ENCODE data around the gene GNRH2.
A peak's percentile ranks its signal among the peaks of the same experiment; 100 is the strongest.
"Not testable (repeated sequence)": the region's sequence is repeated elsewhere in the genome, so short reads cannot be mapped to it uniquely, and the experiment has no call there.

The GNRH2 gene

GRCh38 chr20:3067139-3068014 lies 24.0 kb downstream of the GNRH2 start:
- peaks cover 18% of the 10 kb centered on the region for H3K27me3 ChIP-seq (ENCODE audit: control insufficient read depth, insufficient read depth, low read length)
- H3K27ac ChIP-seq (ENCODE audit: low read depth, low read length): no peak overlapping the region
- no peak overlapping the region for H3K4me3 ChIP-seq (ENCODE audit: low read depth, low read length)
- peaks cover 1% of the 10 kb centered on the region; the same call in 1 of the 2 replicates for H3K4me1 ChIP-seq (ENCODE audit: control insufficient read depth, insufficient read depth, low read length)
- no peaks in the 10 kb centered on the region for H3K9me3 ChIP-seq (ENCODE audit: control insufficient read depth, insufficient read depth, low read depth, low read length)
- H3K36me3 ChIP-seq (ENCODE audit: control insufficient read depth, insufficient read depth, low read length): no peaks in the 10 kb centered on the region
- no peak overlapping the region for H3K9ac ChIP-seq (ENCODE audit: low read length)

GRCh38 chr20:3068075-3068474 lies 24.7 kb downstream of the GNRH2 start:
- H3K36me3 ChIP-seq (ENCODE audit: control insufficient read depth, insufficient read depth, low read length): no peaks in the 10 kb centered on the region
- H3K4me3 ChIP-seq (ENCODE audit: low read depth, low read length): no peak overlapping the region
- no peak overlapping the region for H3K27ac ChIP-seq (ENCODE audit: low read depth, low read length)
- no peaks in the 10 kb centered on the region for H3K9me3 ChIP-seq (ENCODE audit: control insufficient read depth, insufficient read depth, low read depth, low read length)
- H3K4me1 ChIP-seq (ENCODE audit: control insufficient read depth, insufficient read depth, low read length): peaks cover 5% of the 10 kb centered on the region
- H3K27me3 ChIP-seq (ENCODE audit: control insufficient read depth, insufficient read depth, low read length): peaks cover 25% of the 10 kb centered on the region
- no peak overlapping the region for H3K9ac ChIP-seq (ENCODE audit: low read length)

- Histone ChIP-seq H3K27ac (ENCODE audit: low read depth, low read length) (no peak overlapping the region), H3K9ac (ENCODE audit: low read length) (no peak overlapping the region), H3K4me1 (ENCODE audit: control insufficient read depth, insufficient read depth, low read length) (peaks cover 5% of the 10 kb centered on the region), H3K4me3 (ENCODE audit: low read depth, low read length) (no peak overlapping the region), H3K9me3 (ENCODE audit: control insufficient read depth, insufficient read depth, low read depth, low read length) (no peaks in the 10 kb centered on the region; the same call in 1 of the 2 replicates), H3K36me3 (ENCODE audit: control insufficient read depth, insufficient read depth, low read length) (no peaks in the 10 kb centered on the region), H3K27me3 (ENCODE audit: control insufficient read depth, insufficient read depth, low read length) (peaks cover 28% of the 10 kb centered on the region)
These were observed 25.8 kb downstream of the GNRH2 start for GRCh38 chr20:3068986-3069900.

- Histone ChIP-seq H3K4me3 (ENCODE audit: low read depth, low read length) (no peak overlapping the region), H3K9me3 (ENCODE audit: control insufficient read depth, insufficient read depth, low read depth, low read length) (no peaks in the 10 kb centered on the region; the same call in 1 of the 2 replicates), H3K27me3 (ENCODE audit: control insufficient read depth, insufficient read depth, low read length) (peaks cover 28% of the 10 kb centered on the region), H3K36me3 (ENCODE audit: control insufficient read depth, insufficient read depth, low read length) (no peaks in the 10 kb centered on the region), H3K27ac (ENCODE audit: low read depth, low read length) (no peak overlapping the region), H3K9ac (ENCODE audit: low read length) (no peak overlapping the region), H3K4me1 (ENCODE audit: control insufficient read depth, insufficient read depth, low read length) (peaks cover 5% of the 10 kb centered on the region)
These were observed 27.3 kb downstream of the GNRH2 start for GRCh38 chr20:3070725-3071124.

- Histone ChIP-seq H3K36me3 (ENCODE audit: control insufficient read depth, insufficient read depth, low read length) (no peaks in the 10 kb centered on the region), H3K27ac (ENCODE audit: low read depth, low read length) (no peak overlapping the region), H3K9me3 (ENCODE audit: control insufficient read depth, insufficient read depth, low read depth, low read length) (no peaks in the 10 kb centered on the region; the same call in 1 of the 2 replicates), H3K4me3 (ENCODE audit: low read depth, low read length) (peak overlapping the region; percentile 43; the same call in 1 of the 2 replicates), H3K9ac (ENCODE audit: low read length) (no peak overlapping the region), H3K4me1 (ENCODE audit: control insufficient read depth, insufficient read depth, low read length) (peaks cover 5% of the 10 kb centered on the region), H3K27me3 (ENCODE audit: control insufficient read depth, insufficient read depth, low read length) (peaks cover 28% of the 10 kb centered on the region)
These were observed 27.8 kb downstream of the GNRH2 start for GRCh38 chr20:3071266-3071609.

GRCh38 chr20:3071610-3072529 lies 28.4 kb downstream of the GNRH2 start, which contains the start of gene OXT:
Gene OXT (plus strand): TSS chr20:3071620. CDS start chr20:3071656, 36 bp downstream.
- H3K4me3 ChIP-seq (ENCODE audit: low read depth, low read length): peak within 1 kb of the TSS; percentile 43
- no peak within 1 kb of the TSS for H3K27ac ChIP-seq (ENCODE audit: low read depth, low read length)
- H3K9ac ChIP-seq (ENCODE audit: low read length): no peak within 1 kb of the TSS
- H3K9me3 ChIP-seq (ENCODE audit: control insufficient read depth, insufficient read depth, low read depth, low read length): no peaks in the 10 kb centered on the region; the same call in 1 of the 2 replicates
- H3K27me3 ChIP-seq (ENCODE audit: control insufficient read depth, insufficient read depth, low read length): peaks cover 28% of the 10 kb centered on the region
- H3K4me1 ChIP-seq (ENCODE audit: control insufficient read depth, insufficient read depth, low read length): peaks cover 5% of the 10 kb centered on the region
- H3K36me3 ChIP-seq (ENCODE audit: control insufficient read depth, insufficient read depth, low read length): no peaks in the 10 kb centered on the region

GRCh38 chr20:3072530-3073250 lies 29.3 kb downstream of the GNRH2 start:
- H3K9ac ChIP-seq (ENCODE audit: low read length): no peak overlapping the region
- no peaks in the 10 kb centered on the region for H3K36me3 ChIP-seq (ENCODE audit: control insufficient read depth, insufficient read depth, low read length)
- H3K9me3 ChIP-seq (ENCODE audit: control insufficient read depth, insufficient read depth, low read depth, low read length): no peaks in the 10 kb centered on the region; the same call in 1 of the 2 replicates
- H3K4me1 ChIP-seq (ENCODE audit: control insufficient read depth, insufficient read depth, low read length): peaks cover 5% of the 10 kb centered on the region
- peak overlapping the region; percentile 43; the same call in 1 of the 2 replicates for H3K4me3 ChIP-seq (ENCODE audit: low read depth, low read length)
- H3K27me3 ChIP-seq (ENCODE audit: control insufficient read depth, insufficient read depth, low read length): peaks cover 28% of the 10 kb centered on the region
- H3K27ac ChIP-seq (ENCODE audit: low read depth, low read length): no peak overlapping the region

- H3K27ac ChIP-seq (ENCODE audit: low read depth, low read length); H3K4me3 ChIP-seq (ENCODE audit: low read depth, low read length); H3K9me3 ChIP-seq (ENCODE audit: control insufficient read depth, insufficient read depth, low read depth, low read length); H3K36me3 ChIP-seq (ENCODE audit: control insufficient read depth, insufficient read depth, low read length); H3K4me1 ChIP-seq (ENCODE audit: control insufficient read depth, insufficient read depth, low read length); H3K9ac ChIP-seq (ENCODE audit: low read length): not testable (repeated sequence)
- H3K27me3 ChIP-seq (ENCODE audit: control insufficient read depth, insufficient read depth, low read length): peaks cover 28% of the 10 kb centered on the region
These were observed 29.8 kb downstream of the GNRH2 start for GRCh38 chr20:3073251-3073643.

- H3K9ac ChIP-seq (ENCODE audit: low read length): no peak overlapping the region
- H3K36me3 ChIP-seq (ENCODE audit: control insufficient read depth, insufficient read depth, low read length): no peaks in the 10 kb centered on the region
- H3K4me3 ChIP-seq (ENCODE audit: low read depth, low read length): no peak overlapping the region
- peaks cover 5% of the 10 kb centered on the region for H3K4me1 ChIP-seq (ENCODE audit: control insufficient read depth, insufficient read depth, low read length)
- H3K9me3 ChIP-seq (ENCODE audit: control insufficient read depth, insufficient read depth, low read depth, low read length): no peaks in the 10 kb centered on the region; the same call in 1 of the 2 replicates
- H3K27ac ChIP-seq (ENCODE audit: low read depth, low read length): no peak overlapping the region
- H3K27me3 ChIP-seq (ENCODE audit: control insufficient read depth, insufficient read depth, low read length): peaks cover 32% of the 10 kb centered on the region
These were observed 31.4 kb downstream of the GNRH2 start for GRCh38 chr20:3074812-3075211.

GRCh38 chr20:3075315-3075714 lies 31.9 kb downstream of the GNRH2 start:
- not testable (repeated sequence) for H3K4me3 ChIP-seq (ENCODE audit: low read depth, low read length); H3K4me1 ChIP-seq (ENCODE audit: control insufficient read depth, insufficient read depth, low read length); H3K9ac ChIP-seq (ENCODE audit: low read length); H3K9me3 ChIP-seq (ENCODE audit: control insufficient read depth, insufficient read depth, low read depth, low read length); H3K27ac ChIP-seq (ENCODE audit: low read depth, low read length); H3K36me3 ChIP-seq (ENCODE audit: control insufficient read depth, insufficient read depth, low read length)
- peaks cover 32% of the 10 kb centered on the region for H3K27me3 ChIP-seq (ENCODE audit: control insufficient read depth, insufficient read depth, low read length)

All from HUES6 (cell line).